ENCODE data around the gene GGT1. TPM values are rescaled to one million over a fixed set of nuclear protein-coding genes. Genes with fewer than 3 reads are reported as not detected.
"Not testable (repeated sequence)": the region's sequence is repeated elsewhere in the genome, so short reads cannot be mapped to it uniquely, and the experiment has no call there.

Gene GGT1
- total RNA-seq, 1 donor from 2014 or later, result 1.5 TPM

GRCh38 chr22:24593836-24594568, 9.0 kb upstream of the GGT1 start:
- intact Hi-C loops (cut with DNase I), result no loop called here
- DNase-seq (no peak), ATAC-seq (ENCODE audit: poor library complexity) (no peak)

GRCh38 chr22:24594569-24595120, 8.3 kb upstream of the GGT1 start:
- no peak for ATAC-seq (ENCODE audit: poor library complexity)
- no peak for DNase-seq

DNA sequence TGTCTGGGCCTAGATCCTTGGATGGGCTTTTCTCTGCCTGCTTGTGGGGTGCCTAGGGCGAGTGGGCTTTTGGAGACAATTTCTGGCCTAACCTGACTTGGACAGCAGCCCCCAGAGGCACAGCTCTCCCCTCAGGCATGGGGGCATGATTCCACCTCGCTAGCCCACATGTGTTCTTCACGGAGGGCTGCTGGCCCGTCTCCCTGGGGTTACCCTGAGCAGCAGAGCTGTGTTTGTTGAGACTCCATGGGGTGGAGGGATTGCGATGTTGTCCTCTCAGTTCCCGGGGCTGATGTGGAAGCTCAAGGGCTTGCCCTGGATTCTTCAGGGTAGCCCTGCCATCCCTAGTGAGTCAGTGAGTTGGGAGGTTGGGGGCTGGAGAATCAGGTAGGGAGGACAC, 7.8 kb upstream of the GGT1 start:
- no peak for ATAC-seq (ENCODE audit: poor library complexity)
- intact Hi-C loops (cut with DNase I), result no loop called here
- no peak for DNase-seq

More at GRCh38 chr22:24594569-24595120, 8.3 kb upstream of the GGT1 start:
- intact Hi-C loops (cut with DNase I), result no loop called here

DNA sequence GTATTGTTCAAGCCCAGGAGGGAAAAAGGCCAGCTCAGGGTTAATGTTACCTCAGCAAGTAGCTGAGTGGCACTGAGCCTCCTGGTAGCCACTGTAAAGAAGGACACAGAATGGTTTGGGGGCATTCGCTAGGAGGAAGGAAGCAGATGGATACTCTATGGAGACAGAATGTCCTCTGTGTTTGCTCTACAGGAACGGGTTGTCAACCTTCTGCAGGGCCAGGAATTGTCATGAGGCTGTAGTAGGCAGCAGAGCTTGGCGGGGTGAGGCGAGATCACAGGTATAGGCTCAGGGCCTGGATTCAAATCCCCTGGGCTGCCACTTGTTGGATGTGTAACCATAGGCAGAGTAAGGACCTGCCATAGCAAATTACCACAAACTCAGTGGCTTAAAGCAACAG, 7.1 kb upstream of the GGT1 start:
- DNase-seq, result no peak
- ATAC-seq (ENCODE audit: poor library complexity), result no peak
- intact Hi-C loops (cut with DNase I), result no loop called here

DNA sequence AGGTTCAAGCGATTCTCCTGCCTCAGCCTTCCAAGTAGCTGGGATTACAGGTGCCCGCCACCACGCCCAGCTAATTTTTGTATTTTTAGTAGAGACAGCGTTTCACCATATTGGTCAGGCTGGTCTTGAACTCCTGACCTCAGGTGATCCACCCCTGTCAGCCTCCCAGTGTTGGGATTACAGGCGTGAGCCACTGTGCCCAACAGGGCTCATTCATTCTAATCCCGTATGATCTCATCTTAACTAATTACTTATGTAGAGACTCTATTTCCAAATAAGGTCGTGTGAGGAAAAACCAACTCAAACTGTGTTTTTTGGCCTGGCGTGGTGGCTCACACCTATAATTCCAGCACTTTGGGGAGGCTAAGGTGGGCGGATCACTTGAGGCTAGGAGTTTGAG, 5.9 kb upstream of the GGT1 start:
- ATAC-seq (ENCODE audit: poor library complexity); intact Hi-C loops (cut with DNase I); DNase-seq: not testable (repeated sequence)

DNA sequence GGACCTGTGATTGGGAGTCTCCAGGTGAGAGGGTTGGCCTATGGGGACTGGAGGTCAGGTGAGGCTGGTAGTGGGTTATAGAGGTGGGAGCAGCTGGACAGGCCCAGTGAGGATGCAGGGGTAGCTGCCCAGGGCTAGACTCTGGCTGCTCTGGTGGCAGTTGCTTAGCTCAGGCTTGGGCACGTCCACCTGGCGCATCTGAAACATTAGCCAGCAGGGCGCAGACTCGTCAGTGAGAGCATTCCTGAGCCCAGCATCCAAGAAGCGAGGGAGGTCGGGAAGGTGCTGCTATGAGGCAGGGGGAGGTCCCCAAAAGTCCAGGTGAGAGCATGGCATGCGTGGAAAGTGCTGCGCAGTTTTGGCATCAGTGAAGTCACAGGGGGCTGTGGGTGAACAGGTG, 3.5 kb upstream of the GGT1 start:
- ATAC-seq (ENCODE audit: poor library complexity) (no peak), DNase-seq (no peak)
- intact Hi-C loops (cut with DNase I), result no loop called here

DNA sequence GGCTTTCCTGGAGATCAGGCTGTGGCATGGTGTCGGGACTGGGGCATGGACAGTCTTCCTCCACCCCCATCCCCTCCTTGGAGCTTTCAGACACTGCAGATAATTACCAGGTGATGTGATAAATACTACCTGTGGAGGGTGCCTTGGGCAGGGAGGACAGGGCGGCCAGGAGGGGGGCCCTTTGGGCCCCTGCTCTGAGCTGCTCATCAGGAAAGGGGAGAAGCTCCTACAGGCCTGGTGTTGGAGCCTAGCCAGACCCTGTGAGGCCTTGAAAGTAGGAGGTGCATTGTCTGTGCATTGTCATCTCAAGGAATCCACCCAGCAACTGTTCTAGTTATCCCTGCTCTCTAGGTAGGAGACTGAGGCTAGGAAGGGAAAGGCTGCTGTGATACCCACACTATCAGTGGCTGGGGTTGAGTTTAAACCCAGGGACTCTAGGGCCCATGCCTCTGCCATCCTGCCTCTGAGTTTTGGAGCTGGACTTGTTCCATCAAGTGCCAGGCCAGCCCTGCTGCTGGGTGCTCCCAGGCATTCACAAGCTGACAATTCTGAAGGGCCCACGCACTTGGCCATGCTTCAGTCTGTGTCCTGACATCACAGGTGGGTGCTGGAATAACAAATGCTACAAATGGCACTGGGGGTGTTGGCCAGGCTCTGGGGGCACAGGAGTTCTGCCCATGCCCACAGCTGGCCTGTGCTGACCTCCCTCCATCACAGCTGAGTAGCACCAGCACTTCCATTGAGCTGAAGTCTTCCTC, 2.9 kb upstream of the GGT1 start:
- ATAC-seq (ENCODE audit: poor library complexity); intact Hi-C loops (cut with DNase I); DNase-seq: not testable (repeated sequence)

GRCh38 chr22:24601217-24602104, 1.5 kb upstream of the GGT1 start:
- intact Hi-C loops (cut with DNase I), result no loop called here
- DNase-seq (peak; percentile 82), ATAC-seq (ENCODE audit: poor library complexity) (peak; percentile 90)

GRCh38 chr22:24602105-24602749, 766 bp upstream of the GGT1 start:
- intact Hi-C loops (cut with DNase I); DNase-seq: not testable (repeated sequence)

DNA sequence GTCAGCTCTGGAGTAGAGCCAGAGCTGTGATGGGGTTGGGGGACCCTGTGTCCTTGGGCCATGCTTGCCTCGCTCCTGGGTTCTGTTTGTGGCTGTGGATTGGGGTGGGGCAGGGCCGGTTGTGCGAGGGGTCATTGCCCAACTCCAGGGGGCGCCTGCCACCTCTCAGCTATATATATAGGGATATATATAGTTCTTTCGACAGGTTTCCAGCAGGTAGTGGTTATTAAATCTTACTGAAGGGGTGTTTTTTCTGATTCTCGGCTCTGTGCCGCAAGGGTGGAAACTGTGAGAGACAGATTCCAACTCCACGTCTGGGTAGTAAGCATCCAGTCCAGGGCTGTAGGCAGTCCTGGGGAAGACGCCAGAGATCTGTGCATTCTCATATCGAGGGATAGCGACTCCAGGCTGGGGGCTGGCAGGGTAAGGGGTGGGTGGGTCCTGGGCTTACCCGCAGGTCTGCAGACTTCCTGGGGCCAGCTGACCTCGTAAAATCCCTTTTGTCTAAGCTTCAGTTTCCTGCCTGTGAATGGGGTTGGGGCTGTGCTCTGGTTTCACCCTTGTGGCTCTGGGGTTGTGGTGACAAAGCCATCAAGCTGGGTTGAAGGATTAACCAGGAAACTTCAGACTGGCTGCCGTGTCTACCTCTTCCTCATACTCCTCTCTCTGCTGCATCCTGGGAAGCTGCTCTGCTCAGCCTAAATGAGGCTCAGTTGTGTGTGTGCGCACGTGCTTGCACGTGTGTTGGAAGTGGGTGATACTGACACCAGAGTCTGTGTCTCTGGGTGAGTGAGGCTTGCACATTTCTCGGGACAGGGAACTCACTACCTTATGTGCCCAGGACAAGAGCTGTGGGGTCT, 1.0 kb downstream of the GGT1 start:
- intact Hi-C loops (cut with DNase I); DNase-seq: not testable (repeated sequence)
- ATAC-seq (ENCODE audit: poor library complexity), result peak; percentile 13

More at GRCh38 chr22:24602105-24602749, 766 bp upstream of the GGT1 start:
- ATAC-seq (ENCODE audit: poor library complexity), result not testable (repeated sequence)

GRCh38 chr22:24606340-24606739, 3.3 kb downstream of the GGT1 start:
- ATAC-seq (ENCODE audit: poor library complexity); DNase-seq; intact Hi-C loops (cut with DNase I): not testable (repeated sequence)

GRCh38 chr22:24607429-24607983, 4.5 kb downstream of the GGT1 start:
- intact Hi-C loops (cut with DNase I), result not testable (repeated sequence)
- ATAC-seq (ENCODE audit: poor library complexity), result peak; percentile 50
- DNase-seq, result peak; percentile 59

DNA sequence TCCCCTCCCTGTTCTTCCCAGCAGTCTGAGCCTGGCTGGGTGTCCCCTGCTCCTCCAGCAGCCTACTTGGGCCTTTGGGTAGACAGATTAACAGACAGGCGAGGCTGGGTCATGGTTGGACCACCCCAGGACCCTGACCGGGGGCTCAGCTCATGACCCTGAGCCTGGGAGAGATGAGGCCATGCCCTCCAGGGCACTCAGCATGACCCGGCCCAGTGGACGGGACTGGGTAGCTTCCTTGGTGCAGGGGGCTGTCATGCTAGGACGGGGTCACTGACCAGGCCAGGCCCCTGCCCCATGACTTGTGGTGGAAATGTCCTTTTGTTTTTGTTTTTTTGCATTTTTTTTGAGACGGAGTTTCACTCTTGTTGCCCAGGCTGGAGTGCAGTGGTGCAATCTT, 5.3 kb downstream of the GGT1 start:
- intact Hi-C loops (cut with DNase I); ATAC-seq (ENCODE audit: poor library complexity); DNase-seq: not testable (repeated sequence)

DNA sequence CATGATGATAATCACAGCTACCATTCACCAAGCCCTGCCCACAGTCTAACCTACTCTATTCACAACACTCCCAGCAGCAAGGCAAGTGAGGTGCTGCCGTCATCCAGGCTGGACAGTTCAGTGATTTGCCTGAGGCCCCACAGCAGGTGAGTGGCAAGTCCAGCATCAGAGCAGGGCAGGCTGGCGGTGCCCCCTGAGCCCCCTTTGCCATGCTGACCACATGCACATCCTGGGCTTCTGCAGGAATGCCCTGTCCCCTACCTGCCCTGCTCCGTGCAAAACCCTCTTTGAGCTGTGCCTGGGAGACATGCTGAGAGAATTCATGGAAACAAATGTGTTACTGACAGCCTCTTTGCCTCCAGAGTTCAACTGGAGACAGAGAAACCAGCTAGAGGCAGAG, 6.9 kb downstream of the GGT1 start:
- ATAC-seq (ENCODE audit: poor library complexity); intact Hi-C loops (cut with DNase I); DNase-seq: not testable (repeated sequence)

DNA sequence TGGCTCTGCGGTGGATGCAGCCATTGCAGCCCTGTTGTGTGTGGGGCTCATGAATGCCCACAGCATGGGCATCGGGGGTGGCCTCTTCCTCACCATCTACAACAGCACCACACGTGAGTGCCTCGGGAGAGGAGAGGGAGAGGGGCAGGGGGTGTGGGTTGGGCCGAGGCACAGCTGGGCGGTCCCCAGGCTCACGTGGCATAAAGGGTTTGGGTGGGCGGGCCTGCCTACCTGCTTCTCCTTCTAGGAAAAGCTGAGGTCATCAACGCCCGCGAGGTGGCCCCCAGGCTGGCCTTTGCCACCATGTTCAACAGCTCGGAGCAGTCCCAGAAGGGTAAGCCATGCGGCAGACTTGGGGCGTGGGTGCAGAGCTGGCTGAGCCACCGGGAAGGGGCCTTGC, 11.8 kb downstream of the GGT1 start:
- ATAC-seq (ENCODE audit: poor library complexity); DNase-seq; intact Hi-C loops (cut with DNase I): not testable (repeated sequence)

DNA sequence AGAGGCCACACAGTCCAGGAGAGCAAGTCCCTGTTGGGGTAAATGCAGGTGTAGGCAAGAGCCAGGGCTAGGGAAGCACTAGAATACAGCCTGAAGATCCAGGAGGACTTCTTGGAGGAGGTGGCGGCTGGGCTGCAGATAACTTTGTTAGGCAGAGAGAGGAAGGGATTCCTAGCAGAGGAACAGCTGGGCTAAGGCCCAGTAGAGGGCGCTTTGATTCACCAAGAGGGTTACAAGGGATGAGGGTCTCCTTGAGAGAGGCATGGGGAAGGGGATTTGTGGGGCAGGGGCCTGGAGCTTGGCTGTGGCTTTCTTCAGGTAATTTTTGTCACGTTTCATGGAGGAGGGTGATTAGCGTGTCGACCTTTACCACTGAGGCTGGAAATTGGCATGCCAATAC, 18.3 kb downstream of the GGT1 start:
- DNase-seq; ATAC-seq (ENCODE audit: poor library complexity); intact Hi-C loops (cut with DNase I): not testable (repeated sequence)

GRCh38 chr22:24622596-24622995, 19.6 kb downstream of the GGT1 start:
- ATAC-seq (ENCODE audit: poor library complexity); DNase-seq; intact Hi-C loops (cut with DNase I): not testable (repeated sequence)
